Activated CD4-positive, alpha-beta T cell treated with anti-CD3 and anti-CD28 coated beads, Interleukin-2, amount 50 U/mL, for 1 hour (primary cell): Measurements from ENCODE around the gene SPATA6.
"Not testable (repeated sequence)": the region's sequence is repeated elsewhere in the genome, so short reads cannot be mapped to it uniquely, and the experiment has no call there.

Source experiments
- DNase-seq: peaks from one replicate; pipeline ENCODE4 v3.0.0-alpha.2; 2020

SPATA6 gene

GRCh38 chr1:48450505-48450904 is 21.5 kb downstream of the SPATA6 start:
- no peak for DNase-seq

DNA sequence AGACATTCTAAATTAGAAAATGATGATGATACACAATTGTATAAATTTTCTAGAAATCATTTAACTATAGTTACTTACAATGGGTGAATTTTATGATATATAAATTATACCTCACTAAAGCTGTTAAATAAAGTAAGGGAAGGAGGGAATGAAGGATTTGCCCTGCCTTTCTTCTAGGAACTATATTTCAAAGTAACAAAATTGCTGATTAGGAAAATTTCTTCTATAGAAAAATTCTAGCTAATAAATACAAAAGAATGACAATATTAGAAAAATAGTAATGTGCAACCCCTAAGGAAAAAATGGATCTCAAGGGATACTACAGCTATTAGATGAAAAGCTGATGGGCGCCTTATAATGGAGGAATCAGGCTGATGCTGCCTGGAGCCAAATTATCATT is 23.1 kb downstream of the SPATA6 start:
- DNase-seq: no peak

GRCh38 chr1:48444186-48444585 is 27.8 kb downstream of the SPATA6 start:
- DNase-seq: not testable (repeated sequence)

DNA sequence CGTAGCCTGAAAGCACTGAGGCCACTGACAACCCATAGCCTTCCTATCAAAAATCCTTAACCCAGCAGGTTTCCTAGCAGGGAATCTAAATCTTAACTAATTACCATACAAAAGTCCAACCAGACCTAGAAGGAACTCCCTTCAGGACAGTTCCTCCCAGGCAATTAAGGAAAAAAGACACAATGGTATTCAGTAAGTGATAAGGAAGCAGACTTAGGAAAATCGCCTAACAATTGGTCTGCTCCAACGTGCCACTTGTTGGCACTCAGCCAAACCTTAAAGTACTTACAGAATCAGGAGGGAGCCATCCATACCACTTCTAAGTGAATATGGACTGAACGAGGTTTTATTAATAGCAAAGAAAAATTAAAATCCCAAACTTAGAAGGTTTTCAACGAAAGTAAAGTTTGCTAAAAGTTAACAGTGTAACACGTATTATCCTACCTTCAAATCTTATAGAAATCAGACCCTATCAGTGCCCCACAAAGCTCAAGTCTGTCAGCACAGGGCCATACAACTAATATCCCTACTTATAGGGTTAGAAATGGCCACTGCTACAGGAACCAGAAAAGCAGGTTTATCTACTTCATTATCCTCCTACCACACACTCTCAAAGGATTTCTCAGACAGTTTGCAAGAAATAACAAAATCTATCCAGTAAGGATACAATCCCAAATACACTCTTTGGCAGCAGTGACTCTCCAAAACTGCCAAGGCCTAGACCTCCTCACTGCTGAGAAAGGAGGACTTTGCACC is 29.0 kb downstream of the SPATA6 start:
- no peak for DNase-seq

DNA sequence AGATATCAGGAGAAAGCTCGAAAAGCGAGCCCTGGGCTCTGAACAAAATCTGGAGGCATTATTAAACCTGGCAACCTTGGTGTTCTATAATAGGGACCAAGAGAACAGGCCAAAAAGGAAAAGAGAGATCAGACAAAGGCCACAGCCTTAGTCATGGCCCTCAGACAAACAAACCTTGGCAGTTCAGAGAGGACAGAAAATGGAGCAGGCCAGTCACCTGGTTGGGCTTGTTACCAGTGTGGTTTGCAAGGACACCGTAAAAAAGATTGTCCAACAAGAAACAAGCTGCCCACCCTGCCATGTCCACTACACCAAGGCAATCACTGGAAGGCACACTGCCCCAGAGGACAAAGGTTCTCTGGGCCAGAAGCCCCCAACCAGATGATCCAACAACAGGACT is 31.2 kb downstream of the SPATA6 start:
- not testable (repeated sequence) for DNase-seq

DNA sequence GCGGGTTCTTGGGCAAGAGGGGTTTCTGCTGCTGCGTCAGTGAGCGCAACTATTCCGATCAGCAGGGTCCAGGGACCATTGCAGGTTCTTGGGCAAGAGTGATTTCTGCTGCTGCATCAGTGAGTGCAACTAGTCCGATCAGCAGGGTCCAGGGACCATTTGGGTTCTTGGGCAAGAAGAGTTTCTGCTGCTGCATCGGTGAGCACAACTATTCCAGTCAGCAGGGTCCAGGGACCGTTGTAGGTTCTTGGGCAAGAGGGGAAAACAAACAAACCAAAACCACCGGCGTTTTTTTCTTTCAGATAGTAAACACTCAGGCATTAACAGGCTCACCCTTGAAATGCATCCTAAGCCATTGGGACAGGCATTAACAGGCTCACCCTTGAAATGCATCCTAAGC is 32.6 kb downstream of the SPATA6 start:
- no peak for DNase-seq

DNA sequence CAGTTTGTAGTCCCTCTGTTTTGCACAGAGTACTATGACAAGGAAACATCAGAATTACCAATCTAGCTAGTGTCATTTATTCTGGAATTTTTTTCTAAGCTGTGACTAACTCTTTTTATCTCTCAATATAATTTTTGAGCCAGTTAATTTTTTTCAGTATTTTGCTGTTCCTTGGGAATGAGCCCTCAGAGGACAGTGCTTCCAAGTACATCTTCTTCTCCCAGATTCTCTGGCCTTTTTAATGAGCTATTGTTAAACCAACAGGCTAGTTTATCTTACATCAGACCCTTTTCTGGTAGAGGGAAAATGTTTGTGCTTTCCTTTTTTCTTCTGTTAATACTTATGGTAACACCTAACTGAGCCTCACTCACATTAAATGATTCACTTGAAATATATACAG is 34.6 kb downstream of the SPATA6 start:
- not testable (repeated sequence) for DNase-seq

- not testable (repeated sequence) for DNase-seq
Measured at GRCh38 chr1:48435312-48436002, 36.5 kb downstream of the SPATA6 start.

GRCh38 chr1:48430832-48431231 is 41.2 kb downstream of the SPATA6 start:
- DNase-seq: no peak

DNA sequence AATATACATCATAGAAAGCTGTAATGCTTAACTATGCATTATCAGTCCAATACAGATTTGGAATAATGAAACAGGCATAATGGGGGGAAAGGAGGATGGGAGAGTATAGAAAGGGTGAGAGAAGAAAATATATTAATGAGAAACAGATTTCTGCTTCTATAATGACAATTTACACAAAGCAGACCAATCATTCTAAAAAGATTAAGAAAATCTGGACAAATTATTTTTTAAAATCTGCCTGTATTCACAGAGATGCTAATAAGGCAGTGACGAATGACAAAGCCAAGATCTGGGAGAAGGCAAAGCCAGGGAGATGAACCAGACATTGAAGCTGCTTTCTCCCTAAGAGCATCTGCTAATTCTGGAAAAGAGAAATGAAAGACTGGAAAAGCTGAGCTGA is 50.0 kb downstream of the SPATA6 start:
- no peak for DNase-seq

DNA sequence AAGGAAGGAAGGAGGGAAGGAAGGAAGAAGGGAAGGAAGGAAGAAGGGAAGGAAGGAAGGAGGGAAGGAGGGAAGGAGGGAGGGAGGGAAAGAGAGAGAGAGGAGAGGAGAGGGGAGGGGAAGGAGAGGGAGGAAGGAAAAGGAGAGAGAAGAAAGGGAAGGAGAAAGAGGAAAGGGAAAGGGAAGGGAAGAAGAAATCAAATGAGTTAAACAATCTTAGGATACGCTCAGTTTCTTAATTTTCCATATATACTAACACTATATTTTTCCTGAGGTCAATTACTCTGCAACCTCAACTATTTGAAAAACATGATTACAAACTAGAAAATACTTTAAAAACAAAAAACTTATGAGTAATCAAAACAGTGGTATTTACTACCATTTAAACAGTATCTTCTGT is 53.3 kb downstream of the SPATA6 start:
- no peak for DNase-seq

- no peak for DNase-seq
Measured at GRCh38 chr1:48415050-48415449, 57.0 kb downstream of the SPATA6 start.

GRCh38 chr1:48414264-48414663 is 57.7 kb downstream of the SPATA6 start:
- DNase-seq: no peak

DNA sequence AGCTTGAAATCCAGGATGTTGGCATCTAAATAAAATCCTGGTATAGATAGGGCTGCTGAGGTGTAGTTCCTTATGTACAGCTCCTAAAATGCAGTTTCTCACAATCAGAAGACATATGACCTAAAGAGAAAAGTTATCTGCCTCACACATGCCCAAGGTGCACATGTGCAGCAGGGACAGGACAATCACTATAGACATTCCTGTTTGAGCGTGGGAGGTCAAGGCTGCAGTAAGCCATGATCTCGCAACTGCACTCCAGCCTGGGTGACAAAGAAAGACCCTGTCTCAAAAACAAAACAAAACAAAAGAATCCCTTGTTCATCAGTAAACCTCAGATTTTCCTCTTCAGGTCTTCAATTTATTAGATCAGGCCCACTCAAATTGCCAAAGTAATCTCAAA is 66.1 kb downstream of the SPATA6 start:
- no peak for DNase-seq

GRCh38 chr1:48405400-48405799 is 66.6 kb downstream of the SPATA6 start:
- DNase-seq: no peak

GRCh38 chr1:48402599-48402998 is 69.4 kb downstream of the SPATA6 start:
- DNase-seq: no peak

- no peak for DNase-seq
Measured at GRCh38 chr1:48396208-48396607, 75.8 kb downstream of the SPATA6 start.

DNA sequence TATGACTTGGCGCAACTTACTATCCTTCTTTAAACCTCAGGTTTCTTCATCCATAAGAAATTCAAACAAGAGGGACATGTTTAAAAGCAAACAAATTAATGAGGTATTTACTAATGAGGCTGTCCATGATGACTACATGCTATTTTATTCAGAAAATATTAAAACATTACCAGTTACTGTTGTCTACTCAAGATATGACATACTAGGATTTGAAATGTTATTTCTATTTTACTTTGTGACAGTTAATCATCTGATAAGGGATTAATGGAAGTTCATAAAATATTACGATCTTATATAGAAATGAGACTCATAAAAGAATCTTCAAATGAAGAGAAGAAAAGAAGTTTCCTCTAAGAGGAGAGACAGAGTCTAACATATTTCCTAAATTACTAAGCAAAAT is 80.1 kb downstream of the SPATA6 start:
- no peak for DNase-seq

GRCh38 chr1:48387409-48387808 is 84.6 kb downstream of the SPATA6 start:
- DNase-seq: no peak

DNA sequence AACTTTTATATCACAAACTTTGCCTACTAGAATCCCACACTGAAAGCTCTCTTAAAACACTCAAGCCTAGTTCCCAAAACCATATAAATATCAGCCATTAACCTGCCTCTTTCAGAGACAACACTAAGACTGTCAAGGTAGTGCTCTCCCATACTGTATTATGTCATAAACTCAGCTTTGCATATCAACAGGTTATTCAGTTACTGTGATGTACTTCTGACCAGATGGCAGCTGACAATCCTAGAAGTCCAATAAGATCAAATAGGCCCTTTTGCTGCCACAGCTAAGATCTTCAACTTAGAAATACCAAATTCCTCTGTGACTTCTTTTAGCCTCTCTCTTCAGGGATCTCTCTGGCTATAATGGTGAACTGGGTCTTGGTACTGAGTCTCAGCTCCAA is 97.2 kb downstream of the SPATA6 start:
- no peak for DNase-seq

DNA sequence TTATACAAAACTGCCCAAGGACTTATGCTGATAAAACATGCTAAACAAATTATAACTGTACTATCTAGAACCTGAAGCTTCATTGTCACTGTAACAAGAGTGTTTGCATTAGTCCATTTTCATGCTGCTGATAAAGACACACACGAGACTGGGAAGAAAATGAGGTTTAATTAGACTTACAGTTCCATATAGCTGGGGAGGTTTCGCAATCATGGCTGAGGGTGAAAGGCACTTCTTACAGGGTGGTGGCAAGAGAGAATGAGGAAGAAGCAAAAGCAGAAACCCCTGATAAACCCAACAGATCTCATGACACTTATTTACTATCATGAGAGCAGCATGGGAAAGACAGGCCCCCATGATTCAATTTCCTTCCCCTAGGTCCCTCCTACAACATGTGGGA is 100.4 kb downstream of the SPATA6 start:
- DNase-seq: no peak

GRCh38 chr1:48362901-48363300 is 109.1 kb downstream of the SPATA6 start:
- no peak for DNase-seq

- no peak for DNase-seq
Measured at GRCh38 chr1:48356901-48357300, 115.1 kb downstream of the SPATA6 start.

DNA sequence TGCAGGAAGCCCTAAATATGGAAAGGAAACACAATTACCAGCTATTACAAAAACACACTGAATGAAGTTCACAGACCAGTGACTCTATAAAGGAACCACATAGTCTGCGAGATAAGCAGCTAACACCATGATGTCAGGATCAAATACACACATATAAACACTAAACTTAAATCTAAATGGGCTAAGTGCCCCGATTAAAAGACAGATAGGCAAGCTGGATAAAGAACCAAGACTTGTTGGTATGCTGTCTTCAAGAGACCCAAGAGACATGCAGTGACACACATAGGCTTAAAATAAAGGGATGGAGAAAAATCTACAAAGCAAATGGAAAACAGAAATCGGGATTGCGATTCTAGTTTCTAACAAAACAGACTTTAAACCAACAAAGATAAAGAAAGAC is 127.6 kb downstream of the SPATA6 start:
- no peak for DNase-seq

- DNase-seq: no peak
Measured at GRCh38 chr1:48341221-48341620, 130.8 kb downstream of the SPATA6 start.
